ENCODE data around the gene ATXN7L1.

The ATXN7L1 gene

DNA sequence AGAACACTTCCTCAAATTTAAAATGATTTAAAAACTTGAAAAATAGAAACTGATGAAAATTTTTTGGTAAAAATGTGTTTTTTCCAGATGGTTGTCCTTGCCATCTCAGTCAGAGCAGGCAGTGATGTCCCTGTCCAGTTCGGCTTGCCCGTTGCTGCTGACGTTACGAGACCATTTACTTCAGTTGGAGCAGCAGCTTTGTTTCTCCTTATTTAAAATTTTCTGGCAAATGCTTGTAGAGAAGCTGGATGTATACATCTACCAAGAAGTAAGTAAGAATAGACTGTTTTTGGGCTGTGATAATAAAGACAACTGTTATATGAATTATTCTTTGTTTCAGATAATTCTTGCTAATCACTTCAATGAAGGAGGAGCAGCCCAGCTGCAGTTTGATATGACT, 311.2 kb downstream of the ATXN7L1 start:
- DNase-seq = no peak

DNA sequence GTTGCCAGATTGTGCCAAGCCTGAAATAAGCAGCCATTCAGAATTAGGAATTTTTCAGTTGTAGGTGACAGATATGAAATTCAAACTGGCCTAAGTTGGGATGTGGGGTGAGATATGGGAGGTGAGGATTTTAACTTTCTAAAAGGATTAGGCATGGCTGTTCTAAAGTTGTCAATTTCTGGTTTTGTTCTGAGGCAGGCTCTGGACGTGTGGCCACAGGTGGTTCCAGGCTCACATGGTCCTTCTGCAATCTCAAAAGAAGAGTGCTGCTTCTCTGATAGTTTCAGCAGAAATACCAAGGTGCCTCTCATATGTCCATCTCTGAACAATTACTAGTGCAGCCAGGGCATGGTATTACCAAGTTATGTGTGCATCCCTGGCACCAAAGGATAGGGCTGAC, 316.5 kb downstream of the ATXN7L1 start:
- no peak for DNase-seq

All from cerebellar nuclear complex (tissue), 1 donor.